Mammary epithelial cell (primary cell): ENCODE data around the gene WTIP.

Experiments used
- CTCF ChIP-seq, 2 donors: IDR thresholded peaks in 1 of 2; conservative IDR thresholded peaks in 1 of 2; 2 replicates each; pipeline ENCODE4 v1.5.1; 2011 to 2012; ENCODE audit warnings: inconsistent platforms in 2 of 2, low read length in 2 of 2, mild to moderate bottlenecking in 2 of 2, control low read depth in 1 of 2, low read depth in 1 of 2; ENCODE audit not compliant: insufficient read depth in 1 of 2; ENCODE audit errors: extremely low read depth in 1 of 2
- EZH2 ChIP-seq: IDR thresholded peaks from 2 replicates; pipeline ENCODE4 v1.6.1; 2012; ENCODE audit warnings: low read length, inconsistent platforms, borderline replicate concordance

- TF ChIP-seq CTCF (conservative IDR thresholded peaks at IDR 0.05 in 1 of 2, IDR thresholded peaks at IDR 0.05 in 1 of 2; ENCODE audit: extremely low read depth in 1 of 2, insufficient read depth in 1 of 2, low read depth in 1 of 2, low read length in 2 of 2), result no peak
- TF ChIP-seq EZH2, result no peak
Measured at GRCh38 chr19:34489175-34489574, 7.6 kb downstream of the WTIP start.
